NCI-H2029 treated with DMSO at 0.1 percent for 48 hours (cell line): ENCODE measurements around the gene OR5A1.
A peak's percentile ranks its signal among the peaks of the same experiment; 100 is the strongest.
"Not testable (repeated sequence)": the region's sequence is repeated elsewhere in the genome, so short reads cannot be mapped to it uniquely, and the experiment has no call there.

Source experiments
- DNase-seq: peaks from one replicate; lab custom pipeline; 2025; lab: John Stamatoyannopoulos, UW

The OR5A1 gene

DNA sequence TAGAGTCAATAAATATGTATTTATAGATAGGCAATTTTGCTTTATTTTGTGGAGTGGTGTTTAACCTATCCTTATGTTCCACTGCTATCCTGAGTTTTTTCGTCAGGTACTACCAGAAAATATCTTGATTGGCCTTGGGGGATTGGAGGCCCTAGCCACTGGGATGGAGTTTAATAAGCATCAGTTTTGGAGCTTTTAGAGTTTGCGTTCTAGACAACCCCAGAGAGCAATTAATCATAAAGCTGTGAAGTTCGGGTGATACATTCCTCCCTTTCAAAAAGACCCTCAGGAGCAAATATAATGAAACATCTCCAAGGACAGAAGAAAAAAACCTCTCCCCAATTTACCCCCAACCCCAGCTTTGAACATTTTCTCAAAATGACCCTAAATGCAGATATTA is at the start of gene OR5A1:
TSS of gene OR5A1 (plus strand) at position 301 of the 400 bp plus-strand sequence. CDS start 6,700 bp downstream, outside the sequence.
- DNase-seq = no peak

- no peak for DNase-seq
Observed at GRCh38 chr11:59394186-59394585, 42.1 kb upstream of the OR5A1 start.

- DNase-seq = no peak
Observed at GRCh38 chr11:59400461-59401261, 35.6 kb upstream of the OR5A1 start.

DNA sequence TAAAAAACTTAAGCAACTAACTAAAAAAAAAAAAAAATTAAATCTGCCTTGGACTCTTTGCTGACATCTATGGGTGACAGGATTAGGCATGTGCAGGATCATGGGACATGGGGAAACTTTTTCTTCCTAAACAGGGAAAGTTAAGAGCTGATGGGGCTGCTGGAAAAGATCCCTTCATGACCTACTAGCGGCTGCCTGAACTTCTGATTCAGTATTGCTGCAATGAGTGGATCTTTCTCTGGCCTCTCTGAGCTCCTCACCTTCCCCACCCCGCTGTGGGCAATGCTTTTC is 35.1 kb upstream of the OR5A1 start:
- no peak for DNase-seq

DNA sequence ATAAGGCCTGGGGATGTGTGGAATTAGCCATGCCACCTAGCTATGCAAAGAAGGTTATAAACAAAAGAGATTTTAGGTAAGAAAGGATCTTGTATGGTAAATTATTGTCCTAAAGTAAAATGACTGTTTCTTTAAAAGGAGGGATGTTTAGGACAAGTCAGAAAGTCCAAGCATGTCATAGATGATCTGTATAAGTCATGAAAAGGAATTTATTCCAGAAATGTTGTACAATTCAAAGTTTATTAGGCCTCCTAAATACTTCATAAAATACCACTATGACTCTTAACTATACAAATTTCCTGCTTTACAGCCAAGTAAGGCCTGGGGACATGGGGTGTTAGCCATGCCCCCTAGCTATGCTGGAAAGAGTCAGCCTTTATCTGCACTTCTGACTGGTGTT is 32.7 kb upstream of the OR5A1 start:
- no peak for DNase-seq

DNA sequence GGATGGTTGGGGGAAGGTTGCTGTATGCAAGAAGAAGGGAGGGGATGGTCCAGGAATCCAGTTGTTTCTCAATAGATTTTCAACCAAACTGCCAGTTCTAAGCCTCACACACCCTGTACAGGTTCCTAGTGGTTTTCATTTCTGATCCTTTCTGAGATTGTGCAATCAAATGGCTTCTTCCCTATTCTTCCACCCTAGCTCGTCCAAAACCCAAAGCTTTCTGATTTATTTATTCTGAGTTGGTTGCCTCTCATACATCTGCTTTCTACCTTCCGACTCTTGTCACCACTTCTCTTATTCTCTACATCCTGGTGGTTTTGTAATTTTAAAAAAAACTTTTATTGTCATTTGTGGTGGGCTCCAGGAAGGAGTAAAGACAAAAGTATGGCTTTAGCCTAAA is 22.6 kb upstream of the OR5A1 start:
- no peak for DNase-seq

- DNase-seq = no peak
Observed at GRCh38 chr11:59415111-59415510, 21.2 kb upstream of the OR5A1 start.

DNA sequence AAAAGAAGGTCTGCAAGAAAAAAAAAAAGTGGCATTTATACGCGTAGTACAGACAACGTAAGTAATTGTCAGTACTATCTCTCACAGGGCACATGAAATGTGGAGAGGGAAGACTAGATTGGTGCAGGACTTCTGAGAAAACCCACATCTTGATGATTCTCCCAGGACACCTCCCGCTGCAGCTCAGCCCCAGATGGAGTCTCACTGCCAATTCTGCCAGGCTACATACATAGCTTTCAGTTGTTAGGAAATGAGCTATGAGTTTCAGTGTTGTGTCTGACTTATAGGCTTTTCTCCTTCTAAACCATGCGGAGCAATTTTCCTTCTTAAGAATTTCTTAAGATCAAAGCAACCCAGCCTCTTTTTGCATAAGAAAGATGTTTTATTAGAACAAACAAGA is 19.7 kb upstream of the OR5A1 start:
- no peak for DNase-seq

GRCh38 chr11:59417023-59417422 is 19.2 kb upstream of the OR5A1 start:
- no peak for DNase-seq

DNA sequence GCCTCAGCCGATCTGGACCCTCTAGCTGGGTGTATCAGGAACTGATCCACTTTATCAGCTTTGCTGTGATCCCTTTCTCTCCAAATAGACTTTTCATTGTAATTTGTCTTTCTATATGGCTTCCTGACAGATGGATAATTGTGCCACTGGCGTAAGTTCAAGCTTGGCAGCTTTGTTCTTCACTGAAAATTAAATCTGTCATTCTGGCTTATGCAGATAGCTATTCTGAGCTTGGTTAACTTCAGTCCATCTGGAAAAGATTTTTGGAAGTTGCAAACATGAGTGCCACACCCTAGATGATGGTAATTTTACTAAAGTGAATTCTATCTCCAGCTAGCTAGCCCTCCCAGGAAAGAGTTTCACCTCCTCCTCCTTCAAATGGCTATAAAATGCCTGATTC is 18.1 kb upstream of the OR5A1 start:
- no peak for DNase-seq

GRCh38 chr11:59423835-59424234 is 12.4 kb upstream of the OR5A1 start:
- no peak for DNase-seq

GRCh38 chr11:59425131-59425530 is 11.1 kb upstream of the OR5A1 start:
- no peak for DNase-seq

- no peak for DNase-seq
Observed at GRCh38 chr11:59426361-59427067, 9.8 kb upstream of the OR5A1 start, which contains the start of gene OR5A2. TSS of gene OR5A2 (minus strand) at chr11:59426413. CDS start at chr11:59422953, 3,460 bp downstream.

DNA sequence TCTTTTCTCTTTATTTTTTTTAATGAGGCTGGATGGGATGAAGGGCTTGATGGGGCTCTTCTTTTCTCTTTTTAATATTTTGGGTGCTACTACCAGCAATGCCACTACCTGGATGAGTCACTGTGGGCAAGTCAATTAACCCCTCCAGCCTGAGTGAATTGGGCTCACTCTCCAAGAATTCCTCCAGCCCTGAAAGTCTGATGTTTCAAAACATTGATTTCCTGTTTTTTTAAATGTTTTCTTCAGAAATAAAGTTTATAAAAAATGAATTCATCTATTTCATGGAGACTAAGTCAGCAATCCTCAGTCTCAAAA is 9.2 kb upstream of the OR5A1 start:
- DNase-seq = no peak

GRCh38 chr11:59429924-59430516 is 6.2 kb upstream of the OR5A1 start:
- DNase-seq = peak; percentile 32

DNA sequence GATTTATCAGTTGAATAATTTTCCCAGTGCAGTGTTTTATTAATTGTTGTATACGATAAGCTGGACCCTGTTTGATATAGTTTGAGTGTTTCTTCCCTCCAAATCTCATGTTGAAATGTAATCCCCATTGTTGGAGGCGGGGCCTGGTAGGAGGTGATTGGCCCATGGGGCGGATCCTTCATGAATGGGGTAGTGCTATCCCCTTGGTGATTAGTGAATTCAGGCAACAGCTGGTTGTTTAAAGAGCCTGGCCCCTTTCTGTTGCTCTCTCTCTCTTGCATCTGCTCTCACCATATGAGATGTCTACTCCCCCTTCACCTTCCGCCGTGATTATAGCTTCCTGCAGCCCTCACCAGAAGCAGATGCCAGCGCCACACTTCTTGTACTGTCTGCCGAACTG is 1.5 kb downstream of the OR5A1 start:
- no peak for DNase-seq

DNA sequence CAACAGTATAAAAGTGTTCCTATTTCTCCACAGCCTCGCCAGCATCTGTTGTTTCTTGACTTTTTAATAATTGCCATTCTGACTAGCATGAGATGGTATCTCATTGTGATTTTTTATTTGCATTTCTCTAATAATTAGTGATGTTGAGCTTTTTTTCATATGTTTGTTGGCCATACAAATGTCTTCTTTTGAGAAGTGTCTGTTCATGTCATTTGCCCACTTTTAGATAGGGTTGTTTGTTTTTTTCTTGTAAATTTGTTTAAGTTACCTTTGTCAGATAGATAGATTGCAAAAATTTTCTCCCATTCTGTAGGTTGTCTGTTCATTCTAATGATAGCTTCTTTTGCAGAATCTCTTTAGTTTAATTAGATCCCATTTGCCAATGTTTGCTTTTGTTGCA is 9.4 kb downstream of the OR5A1 start:
- DNase-seq = not testable (repeated sequence)

- no peak for DNase-seq
Observed at GRCh38 chr11:59448484-59448883, 12.2 kb downstream of the OR5A1 start.

- no peak for DNase-seq
Observed at GRCh38 chr11:59456661-59457060, 20.4 kb downstream of the OR5A1 start, which contains the start of gene OR4D6. TSS of gene OR4D6 (plus strand) at chr11:59456961. CDS start at chr11:59456961, 0 bp downstream.

DNA sequence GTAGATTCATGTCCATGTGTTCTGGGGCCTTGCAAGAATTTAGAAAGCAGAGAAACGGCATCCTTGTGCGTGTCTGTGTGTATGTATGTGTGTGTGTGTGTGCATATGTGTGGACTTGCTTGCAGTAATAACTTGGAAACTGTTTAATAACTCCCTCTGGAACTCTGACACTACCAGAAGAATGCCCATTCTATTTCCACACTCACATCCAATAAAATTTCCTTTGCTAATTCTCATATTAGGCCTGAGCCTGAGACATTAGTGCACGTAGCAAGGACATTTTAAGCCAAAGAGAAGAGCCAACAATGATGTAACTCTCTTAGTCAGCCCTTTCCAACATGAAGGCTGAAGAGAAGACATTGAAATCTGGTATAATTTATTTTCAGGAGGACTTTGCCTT is 23.6 kb downstream of the OR5A1 start:
- DNase-seq = no peak

DNA sequence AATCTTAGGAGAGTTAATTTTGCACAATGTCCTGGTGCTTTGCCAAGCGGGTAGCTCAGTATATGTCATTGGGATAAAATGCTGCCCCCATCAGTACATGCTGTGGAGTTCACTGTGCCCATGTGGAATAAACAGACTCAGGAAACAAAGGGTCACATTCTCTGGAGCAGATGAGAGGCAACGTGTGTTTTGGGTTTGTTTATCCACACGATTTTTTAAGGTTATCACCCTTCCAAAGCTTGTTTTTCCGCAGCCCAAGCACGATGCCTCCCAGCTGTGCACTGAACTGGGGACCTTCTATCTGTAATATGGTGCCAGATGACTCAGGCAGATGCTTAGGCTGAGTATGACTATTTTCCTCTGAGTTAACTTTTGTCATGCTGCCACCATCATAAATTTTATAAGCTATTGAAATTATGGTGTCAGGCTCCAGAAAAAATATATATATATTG is 26.9 kb downstream of the OR5A1 start:
- DNase-seq = no peak

DNA sequence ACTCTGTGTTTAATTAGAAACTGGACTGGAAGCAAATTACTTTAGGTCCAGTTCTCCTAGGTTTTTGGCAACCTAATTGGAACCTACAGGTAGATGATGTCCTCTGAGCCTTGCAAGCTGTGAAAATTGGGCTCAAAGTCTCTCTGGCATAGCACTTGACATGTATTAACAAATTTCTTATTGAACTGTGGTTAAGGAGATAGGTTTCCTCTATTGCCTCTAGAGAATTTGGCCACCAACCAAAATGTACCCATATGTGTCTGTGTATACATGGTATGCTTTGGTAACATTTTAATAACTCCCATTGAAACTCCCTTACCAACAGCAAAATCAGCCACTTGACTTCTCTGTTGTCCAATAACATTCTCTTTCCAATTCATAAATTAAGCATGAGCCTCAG is 36.7 kb downstream of the OR5A1 start, which contains the start of gene OR4D10:
TSS of gene OR4D10 (plus strand) at position 301 of the 400 bp plus-strand sequence. CDS start 4,115 bp downstream, outside the sequence.
- no peak for DNase-seq

DNA sequence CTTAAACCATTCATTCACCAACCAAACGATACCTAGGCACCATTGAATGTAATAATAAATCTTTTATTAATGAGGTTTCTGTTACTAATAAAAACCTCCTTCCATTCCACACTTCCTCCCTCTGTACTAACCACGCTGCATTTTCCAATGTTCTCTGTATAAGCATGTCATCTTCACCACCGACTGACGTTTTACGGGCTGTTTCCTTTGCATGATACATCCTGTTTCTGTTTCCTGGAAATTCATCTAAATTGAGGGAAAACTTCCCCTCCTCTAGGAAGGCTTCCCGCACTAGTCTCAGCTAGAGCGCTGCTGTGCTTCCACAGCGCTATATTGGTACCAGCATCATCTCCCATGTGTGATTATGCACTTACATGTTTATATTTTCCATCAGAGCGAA is 38.9 kb downstream of the OR5A1 start:
- DNase-seq = no peak
